MCF 10A (cell line): ENCODE results near the gene GJD2. TPM values are rescaled to one million over a fixed set of nuclear protein-coding genes. Genes with fewer than 3 reads are reported as not detected.

ENCODE experiments used
- BruUV-seq: library from RNA; stranded (reverse); fragments of 400-500 nt; replicated peaks from 2 replicates; lab custom pipeline; 2021; lab: Mats Ljungman, UMichigan
- CTCF ChIA-PET: fragments of 300-600 bp; sonication (Branson Sonifier 250); formaldehyde crosslinking; extraction: SDS; loops from one replicate; lab custom pipeline; 2021; ENCODE audit warnings: antibody characterized with exemption, inconsistent platforms; lab: Yijun Ruan, JAX
- POLR2A ChIA-PET: fragments of 300-600, 350-650 bp; sonication (Branson Sonifier 250); formaldehyde crosslinking; extraction: SDS; loops from one replicate; lab custom pipeline; 2020; ENCODE audit warnings: antibody characterized with exemption, inconsistent platforms; lab: Yijun Ruan, JAX
- DNase-seq: peaks from one replicate; pipeline ENCODE4 v3.0.0-alpha.2; 2018; ENCODE audit not compliant: unreplicated experiment
- H3K27ac Mint-ChIP-seq: one replicate; pipeline ENCODE4 v1.8.0; 2022; ENCODE audit warnings: mild to moderate bottlenecking, low read depth, mixed read lengths; ENCODE audit not compliant: unreplicated experiment
- H3K27me3 Mint-ChIP-seq: one replicate; pipeline ENCODE4 v1.8.0; 2022; ENCODE audit warnings: mixed read lengths; ENCODE audit not compliant: insufficient read depth, unreplicated experiment
- H3K36me3 Mint-ChIP-seq: one replicate; pipeline ENCODE4 v1.8.0; 2022; ENCODE audit warnings: mild to moderate bottlenecking, moderate library complexity, mixed read lengths; ENCODE audit not compliant: insufficient read depth, unreplicated experiment
- H3K4me1 Mint-ChIP-seq: one replicate; pipeline ENCODE4 v1.8.0; 2022; ENCODE audit warnings: mixed read lengths; ENCODE audit not compliant: insufficient read depth, unreplicated experiment
- H3K4me3 Mint-ChIP-seq: one replicate; pipeline ENCODE4 v1.8.0; 2022; ENCODE audit warnings: mild to moderate bottlenecking, moderate library complexity, mixed read lengths; ENCODE audit not compliant: unreplicated experiment
- H3K9me3 Mint-ChIP-seq: one replicate; pipeline ENCODE4 v1.8.0; 2022; ENCODE audit warnings: mixed read lengths; ENCODE audit not compliant: unreplicated experiment
- CTCF ChIP-seq: fragments of 200-600 bp; IDR thresholded peaks from one replicate; pipeline ENCODE4 v1.8.0; 2022; ENCODE audit warnings: antibody characterized with exemption, mild to moderate bottlenecking; ENCODE audit not compliant: unreplicated experiment
- intact Hi-C: fragments of 100-400 bp; cut with micrococcal nuclease; formaldehyde crosslinking; loops from 2 replicates; pipeline ENCODE4 v1.14.1; 2022
- total RNA-seq: library from RNA; stranded (reverse); gene quantifications from 2 replicates; pipeline ENCODE4 v1.2.3, GENCODE V29; 2022

Gene GJD2
- total RNA-seq, 1 experiment from 2014 or later = not detected

- BruUV-seq = no TSS peak
- POLR2A ChIA-PET = interaction anchor here (0.5 kb wide), 1 partner anchor 114 kb away, joined by 3 read pairs; no protein-coding TSS in a partner anchor
- CTCF ChIA-PET = no interaction called here
- Mint-ChIP-seq H3K36me3 (no peaks in the 10 kb centered on the region), H3K4me1 (peaks cover 7% of the 10 kb centered on the region), H3K4me3 (no peak overlapping the region), H3K9me3 (no peaks in the 10 kb centered on the region), H3K27ac (peak overlapping the region; percentile 14), H3K27me3 (peaks cover 21% of the 10 kb centered on the region)
- intact Hi-C loops = no loop called here
- DNase-seq = peak; percentile 46
- TF ChIP-seq CTCF = no peak
These were observed 22.4 kb downstream of the GJD2 start for GRCh38 chr15:34732430-34732829.

GRCh38 chr15:34730701-34731100, 24.1 kb downstream of the GJD2 start:
- intact Hi-C loops = no loop called here
- DNase-seq = no peak
- H3K4me3 Mint-ChIP-seq = no peak overlapping the region
- no peaks in the 10 kb centered on the region for H3K9me3 Mint-ChIP-seq
- H3K27ac Mint-ChIP-seq = peak overlapping the region; percentile 25
- H3K36me3 Mint-ChIP-seq = no peaks in the 10 kb centered on the region
- ChIA-PET POLR2A (no interaction called here), CTCF (interaction anchor here (0.6 kb wide), 2 partner anchors 21 to 118 kb away, joined by 3 read pairs; no protein-coding TSS in a partner anchor)
- H3K4me1 Mint-ChIP-seq = peaks cover 7% of the 10 kb centered on the region
- TF ChIP-seq CTCF = no peak
- BruUV-seq = no TSS peak
- peaks cover 6% of the 10 kb centered on the region for H3K27me3 Mint-ChIP-seq

- intact Hi-C loops = no loop called here
- CTCF ChIA-PET = interaction anchor here (0.5 to 1.2 kb wide), 3 partner anchors 22 to 113 kb away, joined by 3 to 4 read pairs (median 3); no protein-coding TSS in a partner anchor
- Mint-ChIP-seq H3K27ac (no peak overlapping the region), H3K4me1 (peaks cover 7% of the 10 kb centered on the region), H3K27me3 (no peaks in the 10 kb centered on the region), H3K36me3 (no peaks in the 10 kb centered on the region), H3K9me3 (no peaks in the 10 kb centered on the region), H3K4me3 (no peak overlapping the region)
- BruUV-seq = no TSS peak
- POLR2A ChIA-PET = no interaction called here
- TF ChIP-seq CTCF = no peak
- no peak for DNase-seq
These were observed 24.9 kb downstream of the GJD2 start for GRCh38 chr15:34729886-34730285.

- ChIA-PET POLR2A (no interaction called here), CTCF (interaction anchor here (1.2 kb wide), 1 partner anchor 21 kb away, joined by 3 read pairs; no protein-coding TSS in a partner anchor)
- no peak for DNase-seq
- H3K4me1 Mint-ChIP-seq = peaks cover 7% of the 10 kb centered on the region
- no peaks in the 10 kb centered on the region for H3K36me3 Mint-ChIP-seq
- no peaks in the 10 kb centered on the region for H3K9me3 Mint-ChIP-seq
- H3K4me3 Mint-ChIP-seq = no peak overlapping the region
- no peak overlapping the region for H3K27ac Mint-ChIP-seq
- TF ChIP-seq CTCF = no peak
- no peaks in the 10 kb centered on the region for H3K27me3 Mint-ChIP-seq
- intact Hi-C loops = no loop called here
- no TSS peak for BruUV-seq
These were observed 25.7 kb downstream of the GJD2 start for GRCh38 chr15:34729056-34729455.
